Left kidney (tissue), 2 donors: ENCODE results near the gene SCIN. TPM values are rescaled to one million over a fixed set of nuclear protein-coding genes. Genes with fewer than 3 reads are reported as not detected.

Source experiments
- DNase-seq: peaks from one replicate; pipeline ENCODE4 v3.0.0-alpha.2; 2013
- polyA plus RNA-seq: library from polyadenylated mRNA; unstranded; fragments of 120-200 nt; gene quantifications from one replicate; pipeline ENCODE4 v1.2.1, GENCODE V29; 2013; ENCODE audit not compliant: insufficient read length

Gene SCIN
- polyA plus RNA-seq, 1 donor: 112 TPM

GRCh38 chr7:12564996-12565764 lies 5.3 kb upstream of the SCIN start:
- no peak for DNase-seq

GRCh38 chr7:12565873-12566272 lies 4.6 kb upstream of the SCIN start:
- no peak for DNase-seq

GRCh38 chr7:12567015-12567414 lies 3.5 kb upstream of the SCIN start:
- DNase-seq: no peak

- DNase-seq: no peak
Observed at GRCh38 chr7:12569673-12570072, 847 bp upstream of the SCIN start.

GRCh38 chr7:12570168-12570533 lies 369 bp upstream of the SCIN start:
- DNase-seq: no peak

GRCh38 chr7:12571691-12572090 lies 1.2 kb downstream of the SCIN start:
- no peak for DNase-seq

- DNase-seq: no peak
Observed at GRCh38 chr7:12572941-12573575, 2.5 kb downstream of the SCIN start.

- no peak for DNase-seq
Observed at GRCh38 chr7:12573885-12574284, 3.4 kb downstream of the SCIN start.

GRCh38 chr7:12578930-12579640 lies 8.6 kb downstream of the SCIN start:
- no peak for DNase-seq

- DNase-seq: no peak
Observed at GRCh38 chr7:12581897-12582296, 11.4 kb downstream of the SCIN start.

- DNase-seq: no peak
Observed at GRCh38 chr7:12582362-12582761, 11.8 kb downstream of the SCIN start.

GRCh38 chr7:12583176-12583575 lies 12.7 kb downstream of the SCIN start:
- no peak for DNase-seq

GRCh38 chr7:12583922-12584321 lies 13.4 kb downstream of the SCIN start:
- DNase-seq: no peak

- DNase-seq: no peak
Observed at GRCh38 chr7:12584930-12585329, 14.4 kb downstream of the SCIN start.

GRCh38 chr7:12586271-12586670 lies 15.8 kb downstream of the SCIN start:
- DNase-seq: no peak

- DNase-seq: no peak
Observed at GRCh38 chr7:12588259-12588904, 17.9 kb downstream of the SCIN start.

GRCh38 chr7:12590559-12590958 lies 20.0 kb downstream of the SCIN start:
- no peak for DNase-seq

- no peak for DNase-seq
Observed at GRCh38 chr7:12594122-12594897, 23.8 kb downstream of the SCIN start.

- DNase-seq: no peak
Observed at GRCh38 chr7:12595148-12595547, 24.6 kb downstream of the SCIN start.

GRCh38 chr7:12596225-12596790 lies 25.8 kb downstream of the SCIN start:
- DNase-seq: no peak

- DNase-seq: no peak
Observed at GRCh38 chr7:12601302-12601869, 30.9 kb downstream of the SCIN start.
